Endothelial cell (in vitro differentiated cells): ENCODE measurements around the gene SYNJ2. TPM values are rescaled to one million over a fixed set of nuclear protein-coding genes. Genes with fewer than 3 reads are reported as not detected.
"Not testable (repeated sequence)": the region's sequence is repeated elsewhere in the genome, so short reads cannot be mapped to it uniquely, and the experiment has no call there.

Experiments used
- DNase-seq: peaks from one replicate; pipeline ENCODE4 v3.0.0; 2021; ENCODE audit warnings: low spot score
- H3K27ac Mint-ChIP-seq: one replicate; pipeline ENCODE4 v1.8.0; 2021; ENCODE audit warnings: mixed read lengths, inconsistent platforms; ENCODE audit not compliant: unreplicated experiment
- H3K27me3 Mint-ChIP-seq: one replicate; pipeline ENCODE4 v1.8.0; 2021; ENCODE audit warnings: mild to moderate bottlenecking, moderate library complexity, mixed read lengths, inconsistent platforms; ENCODE audit not compliant: unreplicated experiment
- H3K36me3 Mint-ChIP-seq: one replicate; pipeline ENCODE4 v1.8.0; 2021; ENCODE audit warnings: mild to moderate bottlenecking, low read depth, mixed read lengths, inconsistent platforms; ENCODE audit not compliant: unreplicated experiment
- H3K4me1 Mint-ChIP-seq: one replicate; pipeline ENCODE4 v1.8.0; 2021; ENCODE audit warnings: mild to moderate bottlenecking, mixed read lengths, inconsistent platforms; ENCODE audit not compliant: unreplicated experiment
- H3K4me3 Mint-ChIP-seq: one replicate; pipeline ENCODE4 v1.8.0; 2021; ENCODE audit warnings: mild to moderate bottlenecking, mixed read lengths, inconsistent platforms; ENCODE audit not compliant: unreplicated experiment
- H3K9me3 Mint-ChIP-seq: one replicate; pipeline ENCODE4 v1.8.0; 2021; ENCODE audit warnings: mixed read lengths, inconsistent platforms; ENCODE audit not compliant: unreplicated experiment
- total RNA-seq: library from RNA; stranded (reverse); fragmentation: NEBNext Ultra II Directional; extraction: Animal tissue kit (Norgen Biotek cat#: 25700); gene quantifications from one replicate; pipeline ENCODE4 v1.2.1, GENCODE V29; 2021; ENCODE audit not compliant: unreplicated experiment
- TF ChIP-seq, protein P1 (sequence below): fragments of 200-600 bp; sonication (generic); IDR thresholded peaks from one replicate; pipeline ENCODE4 v1.5.0; 2021; ENCODE audit warnings: antibody characterized with exemption; ENCODE audit not compliant: unreplicated experiment

The SYNJ2 gene
- total RNA-seq, 1 donor from 2014 or later, result 33.7 TPM

DNA sequence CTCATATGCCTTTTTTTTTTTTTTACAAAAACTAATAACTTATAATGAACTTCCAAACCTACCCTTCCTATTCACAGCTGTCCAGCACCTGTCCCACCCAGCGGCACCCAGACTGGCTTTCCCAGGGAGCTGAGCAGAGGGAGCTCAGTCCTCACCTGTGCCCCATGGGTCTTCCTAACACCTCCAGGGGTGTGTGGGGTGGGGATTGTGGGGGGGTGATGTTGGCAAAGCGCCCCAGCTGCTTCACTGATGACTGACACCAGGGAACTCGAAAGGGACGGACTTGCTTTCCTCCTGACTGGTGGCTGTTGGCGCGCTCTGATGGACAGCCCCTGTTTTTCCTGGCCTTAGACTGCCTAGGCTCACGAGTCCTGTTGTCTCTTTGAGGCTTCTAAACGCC lies 14.2 kb upstream of the SYNJ2 start:
- Mint-ChIP-seq H3K27me3 (no peaks in the 10 kb centered on the region), H3K4me3 (no peak overlapping the region), H3K27ac (no peak overlapping the region), H3K36me3 (no peaks in the 10 kb centered on the region), H3K9me3 (no peaks in the 10 kb centered on the region), H3K4me1 (peaks cover 15% of the 10 kb centered on the region)
- TF ChIP-seq, protein P1, sequence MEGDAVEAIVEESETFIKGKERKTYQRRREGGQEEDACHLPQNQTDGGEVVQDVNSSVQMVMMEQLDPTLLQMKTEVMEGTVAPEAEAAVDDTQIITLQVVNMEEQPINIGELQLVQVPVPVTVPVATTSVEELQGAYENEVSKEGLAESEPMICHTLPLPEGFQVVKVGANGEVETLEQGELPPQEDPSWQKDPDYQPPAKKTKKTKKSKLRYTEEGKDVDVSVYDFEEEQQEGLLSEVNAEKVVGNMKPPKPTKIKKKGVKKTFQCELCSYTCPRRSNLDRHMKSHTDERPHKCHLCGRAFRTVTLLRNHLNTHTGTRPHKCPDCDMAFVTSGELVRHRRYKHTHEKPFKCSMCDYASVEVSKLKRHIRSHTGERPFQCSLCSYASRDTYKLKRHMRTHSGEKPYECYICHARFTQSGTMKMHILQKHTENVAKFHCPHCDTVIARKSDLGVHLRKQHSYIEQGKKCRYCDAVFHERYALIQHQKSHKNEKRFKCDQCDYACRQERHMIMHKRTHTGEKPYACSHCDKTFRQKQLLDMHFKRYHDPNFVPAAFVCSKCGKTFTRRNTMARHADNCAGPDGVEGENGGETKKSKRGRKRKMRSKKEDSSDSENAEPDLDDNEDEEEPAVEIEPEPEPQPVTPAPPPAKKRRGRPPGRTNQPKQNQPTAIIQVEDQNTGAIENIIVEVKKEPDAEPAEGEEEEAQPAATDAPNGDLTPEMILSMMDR, result no peak
- no peak for DNase-seq

DNA sequence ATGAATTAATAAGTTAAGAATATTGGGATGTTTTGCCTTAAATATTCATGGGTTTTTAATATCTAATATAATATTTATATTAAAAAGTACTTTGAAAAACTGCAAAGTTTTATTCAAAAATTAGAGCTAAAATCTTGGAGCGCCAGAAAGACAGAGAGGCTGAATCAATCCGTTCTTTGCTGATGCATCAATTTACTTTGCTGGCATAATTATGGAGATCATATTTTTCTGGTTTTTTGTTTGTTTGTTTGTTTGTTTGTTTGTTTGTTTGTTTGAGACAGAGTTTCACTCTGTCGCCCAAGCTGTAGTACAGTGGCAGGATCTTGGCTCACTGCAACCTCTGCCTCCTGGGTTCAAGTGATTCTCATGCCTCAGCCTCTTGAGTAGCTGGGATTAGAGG lies 9.5 kb upstream of the SYNJ2 start:
- DNase-seq, H3K27me3 Mint-ChIP-seq, H3K36me3 Mint-ChIP-seq, H3K4me3 Mint-ChIP-seq, H3K27ac Mint-ChIP-seq, H3K4me1 Mint-ChIP-seq, H3K9me3 Mint-ChIP-seq: not testable (repeated sequence)

DNA sequence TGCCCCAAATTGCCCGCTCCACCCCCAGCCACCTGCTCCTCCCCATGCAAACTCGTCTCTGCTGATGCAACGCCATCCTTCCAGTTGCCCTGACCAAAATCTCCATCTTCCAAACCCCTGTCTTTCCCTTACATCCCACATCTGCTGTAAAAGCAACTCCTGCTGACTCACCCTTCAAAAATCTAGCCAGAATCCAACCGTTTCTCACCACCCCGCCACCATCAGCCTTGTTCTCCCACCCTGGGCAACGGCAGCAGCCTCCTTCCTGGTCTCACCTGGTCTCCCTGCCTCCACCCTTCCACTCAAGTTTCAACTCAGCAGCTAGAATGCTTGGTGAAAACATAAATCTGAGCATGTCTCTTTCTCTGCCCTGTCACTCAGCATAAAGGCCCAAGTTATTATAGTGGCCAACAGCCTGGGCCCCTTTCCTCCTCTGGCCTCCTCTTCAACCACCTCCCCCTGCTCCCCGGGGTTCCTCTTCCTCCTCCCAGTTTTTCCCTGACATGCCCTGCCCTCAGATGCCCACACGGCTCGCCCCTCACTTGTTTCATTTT lies 7.2 kb upstream of the SYNJ2 start:
- no peaks in the 10 kb centered on the region for H3K9me3 Mint-ChIP-seq
- peak overlapping the region; percentile 44 for H3K27ac Mint-ChIP-seq
- H3K4me1 Mint-ChIP-seq, result peaks cover 8% of the 10 kb centered on the region

DNA sequence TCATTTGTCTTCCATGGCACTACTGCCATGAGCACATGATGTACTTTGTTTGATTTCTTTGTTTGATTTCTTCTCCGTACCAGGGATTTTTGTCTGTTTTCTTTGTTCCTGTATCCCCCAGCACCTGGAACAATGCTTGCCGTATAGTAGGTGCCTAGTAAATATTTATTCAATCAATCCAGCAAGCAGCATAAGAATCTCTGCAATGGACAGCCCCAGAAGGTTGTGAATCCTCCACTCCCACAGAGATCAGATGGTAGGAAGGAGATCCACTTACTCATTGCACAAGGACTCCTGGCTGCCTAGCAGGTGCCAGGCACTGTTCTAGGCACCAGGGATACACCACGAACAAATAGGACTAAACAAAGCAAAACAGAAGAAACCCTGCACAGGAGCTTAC lies 6.7 kb upstream of the SYNJ2 start:
- peaks cover 4% of the 10 kb centered on the region for H3K36me3 Mint-ChIP-seq
- H3K27me3 Mint-ChIP-seq, result peaks cover 5% of the 10 kb centered on the region
- H3K4me1 Mint-ChIP-seq, result peaks cover 11% of the 10 kb centered on the region
- TF ChIP-seq, protein P1, result no peak
- no peak overlapping the region for H3K4me3 Mint-ChIP-seq
- no peaks in the 10 kb centered on the region for H3K9me3 Mint-ChIP-seq
- H3K27ac Mint-ChIP-seq, result no peak overlapping the region
- DNase-seq, result no peak

More for the DNA sequence above, 7.2 kb upstream of the SYNJ2 start:
- Mint-ChIP-seq H3K36me3 (peaks cover 4% of the 10 kb centered on the region), H3K4me3 (no peak overlapping the region), H3K27me3 (peaks cover 4% of the 10 kb centered on the region)
- DNase-seq, result no peak
- TF ChIP-seq, protein P1, result no peak

DNA sequence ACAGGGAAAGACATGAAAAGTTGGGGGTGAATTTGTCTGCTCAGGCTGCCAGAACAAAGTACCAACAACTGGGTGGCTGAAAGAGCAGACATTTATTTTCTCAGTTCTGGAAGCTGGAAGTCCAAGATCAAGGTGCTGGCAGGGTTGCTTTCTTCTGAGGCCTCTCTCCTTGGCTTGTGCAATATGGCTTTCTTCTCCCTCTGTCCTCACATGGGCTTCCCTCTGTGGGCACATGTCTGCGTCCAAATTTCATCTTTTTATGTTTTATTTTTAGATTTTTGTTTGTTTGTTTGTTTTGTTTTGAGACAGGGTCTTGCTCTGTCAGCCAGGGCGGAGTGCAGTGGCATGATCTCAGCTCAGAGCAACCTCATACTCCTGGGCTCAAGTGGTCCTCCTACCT lies 6.2 kb upstream of the SYNJ2 start:
- Mint-ChIP-seq H3K4me1 (peaks cover 15% of the 10 kb centered on the region), H3K9me3 (no peaks in the 10 kb centered on the region), H3K4me3 (no peak overlapping the region), H3K27ac (no peak overlapping the region), H3K36me3 (peaks cover 6% of the 10 kb centered on the region), H3K27me3 (peaks cover 10% of the 10 kb centered on the region)
- TF ChIP-seq, protein P1, result no peak
- DNase-seq, result no peak
